Activated naive CD4-positive, alpha-beta T cell (primary cell): ENCODE data around the gene AVPI1.
A peak's percentile ranks its signal among the peaks of the same experiment; 100 is the strongest.
"Not testable (repeated sequence)": the region's sequence is repeated elsewhere in the genome, so short reads cannot be mapped to it uniquely, and the experiment has no call there.

ENCODE experiments used
- DNase-seq, 4 experiments: peaks; one replicate each; lab custom pipeline; 2025; lab: John Stamatoyannopoulos, UW

Gene AVPI1

GRCh38 chr10:97640868-97641811 lies 45.9 kb downstream of the AVPI1 start:
- DNase-seq, result no peak

- peak; percentile 96 to 97 (median 96) for DNase-seq
Measured at GRCh38 chr10:97640174-97640867, 46.7 kb downstream of the AVPI1 start, which contains the start of gene PI4K2A. Gene PI4K2A (plus strand): TSS chr10:97640671. CDS start chr10:97640743, 72 bp downstream.

DNA sequence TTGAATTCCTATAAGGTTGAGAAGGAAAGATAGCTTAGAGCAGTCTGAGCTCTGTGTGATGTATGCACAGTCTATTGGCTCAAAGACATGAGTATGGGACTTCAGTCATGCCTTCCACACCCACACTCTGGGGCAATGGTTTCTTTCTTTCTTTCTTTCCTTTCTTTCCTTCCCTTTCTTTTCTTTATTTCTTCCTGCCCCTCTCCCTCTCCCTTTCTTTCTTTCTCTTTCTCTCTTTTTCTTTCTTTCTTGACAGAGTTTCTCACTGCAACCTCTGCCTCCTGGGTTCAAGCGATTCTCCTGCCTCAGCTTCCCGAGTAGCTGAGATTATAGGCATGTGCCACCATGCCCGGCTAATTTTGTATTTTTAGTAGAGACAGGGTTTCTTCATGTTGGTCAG lies 48.0 kb downstream of the AVPI1 start:
- not testable (repeated sequence) for DNase-seq

DNA sequence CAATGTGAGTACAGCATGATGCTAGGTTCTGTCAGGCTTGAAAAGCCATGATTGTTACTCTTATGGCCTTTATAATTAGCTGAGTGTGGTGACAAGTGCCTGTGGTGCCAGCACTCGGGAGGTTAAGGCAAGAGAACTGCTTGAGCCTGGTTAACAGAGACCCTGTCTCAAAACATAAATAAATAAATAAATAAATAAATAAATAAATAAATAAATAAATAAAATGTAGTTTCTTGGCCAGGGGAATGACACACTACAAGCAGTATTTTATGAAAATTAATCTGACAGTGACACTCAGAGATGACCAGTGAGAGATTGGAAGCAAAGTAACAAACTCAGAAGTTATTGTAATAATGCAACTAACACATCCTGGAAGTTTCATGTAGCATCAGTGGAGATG lies 51.5 kb downstream of the AVPI1 start:
- DNase-seq, result no peak

- DNase-seq, result no peak
Measured at GRCh38 chr10:97633921-97634320, 53.1 kb downstream of the AVPI1 start.

DNA sequence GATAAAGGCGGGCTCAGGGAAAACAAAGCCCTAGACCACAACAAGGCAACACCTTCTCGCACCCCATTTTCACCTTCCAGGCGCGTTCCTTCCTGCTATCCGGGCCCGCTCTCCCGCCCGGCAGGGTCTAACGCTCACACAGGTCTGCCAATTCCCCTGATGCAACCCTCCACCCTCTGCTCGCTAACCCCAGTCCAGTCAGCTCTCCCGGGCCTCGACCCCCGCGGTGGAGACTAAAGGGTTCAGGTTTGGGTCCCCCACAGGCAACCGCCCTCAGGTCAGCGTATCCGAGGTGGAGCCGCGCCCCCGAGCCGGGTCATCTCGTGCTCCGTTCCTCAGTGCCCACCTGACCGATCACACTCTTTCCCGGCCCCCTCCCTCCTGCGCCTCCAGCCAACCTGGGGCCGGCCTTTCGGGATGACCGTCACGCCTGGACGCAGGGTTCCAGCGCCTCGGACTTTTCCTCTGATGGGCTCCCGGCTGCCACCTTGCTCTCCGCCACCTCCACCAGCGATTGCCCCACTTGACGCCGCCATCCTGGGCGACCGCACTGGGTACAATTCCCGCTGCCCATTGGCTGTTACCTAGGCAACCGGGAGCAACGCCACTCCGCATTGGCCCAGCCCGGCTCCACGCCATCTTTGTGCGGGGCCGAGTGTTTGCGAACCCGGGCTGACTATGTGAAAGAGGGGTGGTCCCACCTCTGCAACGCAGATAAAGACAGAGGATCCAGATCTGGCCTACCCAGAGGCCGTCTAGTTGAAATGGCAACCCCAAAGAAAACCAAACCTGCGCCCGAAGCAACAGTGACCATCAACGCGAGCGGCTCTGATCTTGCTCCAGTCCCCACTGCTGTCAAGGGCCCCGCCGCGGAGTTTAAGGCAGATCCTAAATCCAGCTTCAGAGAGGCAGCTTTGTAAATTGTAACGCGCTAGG lies 53.8 kb downstream of the AVPI1 start, which contains the start of gene MORN4:
Gene MORN4 (minus strand): TSS at position 552 of the 936 bp plus-strand sequence. CDS start 13,847 bp downstream, outside the sequence.
- DNase-seq, result peak; percentile 75 to 88 (median 81)

- no peak for DNase-seq
Measured at GRCh38 chr10:97631098-97631497, 55.9 kb downstream of the AVPI1 start.

DNA sequence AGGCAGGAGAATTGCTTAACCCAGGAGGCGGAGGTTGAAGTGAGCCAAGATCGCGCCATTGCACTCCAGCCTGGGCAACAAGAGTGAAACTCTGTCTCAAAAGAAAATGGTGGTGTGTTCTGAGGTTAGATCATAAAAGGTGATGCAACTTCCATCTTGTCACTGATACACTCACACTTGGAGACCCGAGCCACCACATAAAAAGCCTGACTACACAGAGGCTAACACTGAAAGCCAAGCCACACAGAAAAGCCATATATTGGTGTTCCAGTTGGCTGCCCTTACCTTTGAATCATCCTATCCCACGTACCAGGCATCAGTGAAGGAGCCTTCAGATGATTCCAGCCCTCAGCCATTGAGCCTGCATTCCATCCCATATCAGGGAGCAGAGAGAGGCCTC lies 57.8 kb downstream of the AVPI1 start:
- DNase-seq, result no peak

DNA sequence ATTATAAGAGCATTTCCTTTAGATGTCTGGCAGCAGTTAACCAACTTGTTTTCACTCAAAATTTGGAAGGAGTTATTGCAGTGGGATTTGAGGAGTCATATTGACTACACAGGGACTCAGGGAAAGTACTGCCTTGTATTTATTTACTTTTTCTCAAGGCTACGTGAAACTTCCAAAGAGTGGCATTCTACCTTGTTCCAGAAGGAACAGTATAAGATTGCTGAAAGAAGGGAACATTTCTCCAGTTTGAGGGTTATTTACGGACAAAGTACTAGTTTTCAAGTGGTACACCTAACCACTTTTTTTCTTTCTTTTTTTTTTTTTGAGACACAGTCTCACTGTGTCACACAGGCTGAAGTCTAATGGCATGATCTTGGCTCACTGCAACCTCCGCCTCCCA lies 58.8 kb downstream of the AVPI1 start:
- no peak for DNase-seq

DNA sequence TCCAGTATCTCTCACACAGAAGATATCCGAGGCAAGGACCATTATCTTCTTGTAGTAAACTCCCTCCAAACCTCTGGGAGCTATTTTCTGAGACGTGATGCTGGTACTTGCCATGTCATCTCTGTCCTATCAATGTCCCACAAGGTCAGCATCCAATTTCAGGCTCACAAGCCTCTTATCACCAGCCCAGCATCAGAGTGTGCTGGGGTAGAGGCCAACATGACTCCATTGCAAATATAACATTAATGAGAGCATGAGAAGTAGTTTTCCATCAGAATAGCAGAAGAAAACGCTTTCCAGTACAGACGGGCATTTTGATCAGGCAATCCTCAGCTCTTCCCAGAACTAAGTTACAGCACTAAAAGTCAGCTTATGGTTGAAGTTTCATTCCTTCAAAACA lies 59.3 kb downstream of the AVPI1 start:
- DNase-seq, result no peak
